MM.1S (cell line): ENCODE measurements around the gene OR5B12.

Experiments used
- DNase-seq: peaks from one replicate; pipeline ENCODE4 v3.0.0-alpha.2; 2015
- H2AFZ ChIP-seq: fragments of 300-600 bp; sonication (generic); 2 replicates; pipeline ENCODE4 v1.6.0; 2016; ENCODE audit warnings: antibody characterized with exemption, low read length
- H3F3A ChIP-seq: fragments of 300-600 bp; sonication (generic); 2 replicates; pipeline ENCODE4 v1.6.1; 2016; ENCODE audit warnings: mild to moderate bottlenecking, antibody characterized with exemption, low read length, moderate library complexity, mixed read lengths; ENCODE audit not compliant: insufficient read depth
- H3K27ac ChIP-seq: fragments of 300-600 bp; sonication (generic); 2 replicates; pipeline ENCODE4 v1.5.1; 2016; ENCODE audit warnings: mild to moderate bottlenecking, low read length
- H3K27me3 ChIP-seq: fragments of 300-600 bp; sonication (generic); replicated peaks from 2 replicates; pipeline ENCODE4 v1.6.0; 2016; ENCODE audit warnings: low read length; ENCODE audit not compliant: insufficient read depth
- H3K36me3 ChIP-seq: fragments of 300-600 bp; sonication (generic); replicated peaks from 2 replicates; pipeline ENCODE4 v1.6.1; 2016; ENCODE audit warnings: mild to moderate bottlenecking, low read length, mixed read lengths; ENCODE audit not compliant: insufficient read depth
- H3K4me1 ChIP-seq: fragments of 300-600 bp; sonication (generic); 2 replicates; pipeline ENCODE4 v1.6.1; 2016; ENCODE audit warnings: low read length, mixed read lengths
- H3K4me2 ChIP-seq: fragments of 300-600 bp; sonication (generic); 2 replicates; pipeline ENCODE4 v1.6.0; 2016; ENCODE audit warnings: low read depth, low read length
- H3K4me3 ChIP-seq: fragments of 300-600 bp; sonication (generic); 2 replicates; pipeline ENCODE4 v1.5.1; 2016; ENCODE audit warnings: low read length, mixed read lengths
- H3K79me2 ChIP-seq: fragments of 300-600 bp; sonication (generic); 2 replicates; pipeline ENCODE4 v1.6.1; 2016; ENCODE audit warnings: mixed run types, low read length, mixed read lengths
- H3K9ac ChIP-seq: fragments of 300-600 bp; sonication (generic); 2 replicates; pipeline ENCODE4 v1.6.1; 2016; ENCODE audit warnings: low read length, mixed read lengths
- H3K9me2 ChIP-seq: fragments of 300-600 bp; sonication (generic); replicated peaks from 2 replicates; pipeline ENCODE4 v1.6.1; 2016; ENCODE audit warnings: mild to moderate bottlenecking, low read length, mixed read lengths; ENCODE audit not compliant: insufficient read depth
- H3K9me3 ChIP-seq: fragments of 300-600 bp; sonication (generic); replicated peaks from 2 replicates; pipeline ENCODE4 v1.6.1; 2016; ENCODE audit warnings: mild to moderate bottlenecking, low read length, mixed read lengths; ENCODE audit not compliant: insufficient read depth
- H4K20me1 ChIP-seq: fragments of 300-600 bp; sonication (generic); 2 replicates; pipeline ENCODE4 v1.6.1; 2016; ENCODE audit warnings: mild to moderate bottlenecking, low read length, moderate library complexity, mixed read lengths; ENCODE audit not compliant: insufficient read depth
- CTCF ChIP-seq: fragments of 300-600 bp; sonication (generic); IDR thresholded peaks from 2 replicates; pipeline ENCODE4 v1.5.1; 2016; ENCODE audit warnings: antibody characterized with exemption, low read length, mixed read lengths
- EZH2 ChIP-seq: fragments of 300-600 bp; sonication (generic); optimal IDR thresholded peaks from 2 replicates; pipeline ENCODE3; 2017; ENCODE audit warnings: low read depth, mild to moderate bottlenecking, antibody characterized with exemption, low read length, mixed read lengths
- EZH2phosphoT487 ChIP-seq: fragments of 300-600 bp; sonication (generic); IDR thresholded peaks from 2 replicates; pipeline ENCODE4 v1.6.1; 2018; ENCODE audit warnings: antibody characterized with exemption, low read length

OR5B12 gene

GRCh38 chr11:58451585-58451984, 9.5 kb upstream of the OR5B12 start:
- H3K4me1 ChIP-seq: no peaks in the 10 kb centered on the region
- no peak overlapping the region for H2AFZ ChIP-seq
- H3K4me3 ChIP-seq: no peak overlapping the region
- no peaks in the 10 kb centered on the region for H3K36me3 ChIP-seq
- TF ChIP-seq EZH2 (no peak), CTCF (no peak), EZH2phosphoT487 (no peak)
- no peaks in the 10 kb centered on the region for H3K79me2 ChIP-seq
- no peaks in the 10 kb centered on the region for H3K27me3 ChIP-seq
- no peaks in the 10 kb centered on the region for H3K9me3 ChIP-seq
- no peak for DNase-seq
- H3K9ac ChIP-seq: no peak overlapping the region
- H3K27ac ChIP-seq: no peak overlapping the region
- H3K4me2 ChIP-seq: no peak overlapping the region
- no peaks in the 10 kb centered on the region for H4K20me1 ChIP-seq
- no peaks in the 10 kb centered on the region for H3F3A ChIP-seq
- no peaks in the 10 kb centered on the region for H3K9me2 ChIP-seq

- H2AFZ ChIP-seq: no peak overlapping the region
- no peaks in the 10 kb centered on the region for H3F3A ChIP-seq
- H3K4me3 ChIP-seq: no peak overlapping the region
- H3K9ac ChIP-seq: no peak overlapping the region
- no peaks in the 10 kb centered on the region for H3K79me2 ChIP-seq
- H3K4me1 ChIP-seq: no peaks in the 10 kb centered on the region
- H3K4me2 ChIP-seq: no peak overlapping the region
- TF ChIP-seq EZH2phosphoT487 (no peak), CTCF (no peak), EZH2 (no peak)
- no peak for DNase-seq
- no peaks in the 10 kb centered on the region for H3K9me3 ChIP-seq
- H3K27ac ChIP-seq: no peak overlapping the region
- H3K36me3 ChIP-seq: no peaks in the 10 kb centered on the region
- no peaks in the 10 kb centered on the region for H4K20me1 ChIP-seq
- no peaks in the 10 kb centered on the region for H3K9me2 ChIP-seq
- H3K27me3 ChIP-seq: no peaks in the 10 kb centered on the region
These were observed 4.3 kb upstream of the OR5B12 start for GRCh38 chr11:58446294-58446693.

- Histone ChIP-seq H3K36me3 (no peaks in the 10 kb centered on the region), H3K9me3 (no peaks in the 10 kb centered on the region), H3K27ac (no peak overlapping the region), H3K79me2 (no peaks in the 10 kb centered on the region), H3K4me2 (no peak overlapping the region), H3K4me1 (no peaks in the 10 kb centered on the region), H3K4me3 (no peak overlapping the region), H2AFZ (no peak overlapping the region), H3K27me3 (no peaks in the 10 kb centered on the region), H3F3A (no peaks in the 10 kb centered on the region), H3K9me2 (no peaks in the 10 kb centered on the region), H4K20me1 (no peaks in the 10 kb centered on the region), H3K9ac (no peak overlapping the region)
- no peak for TF ChIP-seq CTCF
- no peak for TF ChIP-seq EZH2phosphoT487
- TF ChIP-seq EZH2: no peak
- no peak for DNase-seq
These were observed 2.3 kb upstream of the OR5B12 start for GRCh38 chr11:58444300-58444699.
